Body of pancreas (tissue), 4 donors: ENCODE measurements around the gene PROCR.

Experiments used
- CTCF ChIP-seq, 7 experiments: fragments of 450-650 bp in 4 of 7; fragments of 200-600 bp in 3 of 7; sonication (generic) in 3 of 7; IDR thresholded peaks; one replicate each; pipeline ENCODE4 v1.5.1; 2016 to 2019; ENCODE audit warnings: antibody characterized with exemption in 7 of 7
- POLR2A ChIP-seq, 3 donors: fragments of 450-650 bp; IDR thresholded peaks; one replicate each; pipeline ENCODE4 v1.6.1; 2016; ENCODE audit warnings: antibody characterized with exemption in 3 of 3, mild to moderate bottlenecking in 2 of 3

GRCh38 chr20:35181731-35182130 is 9.9 kb downstream of the PROCR start:
- TF ChIP-seq CTCF (IDR thresholded peaks at IDR 0.05) (no peak), POLR2A (IDR thresholded peaks at IDR 0.05) (no peak)
